ENCODE measurements around the gene C19orf44. TPM values are rescaled to one million over a fixed set of nuclear protein-coding genes. Genes with fewer than 3 reads are reported as not detected.

Gene C19orf44
- total and polyA plus RNA-seq, 2 of the 4 experiments (the other 2 are of a cell fraction): 1.4 to 3.8 TPM

DNA sequence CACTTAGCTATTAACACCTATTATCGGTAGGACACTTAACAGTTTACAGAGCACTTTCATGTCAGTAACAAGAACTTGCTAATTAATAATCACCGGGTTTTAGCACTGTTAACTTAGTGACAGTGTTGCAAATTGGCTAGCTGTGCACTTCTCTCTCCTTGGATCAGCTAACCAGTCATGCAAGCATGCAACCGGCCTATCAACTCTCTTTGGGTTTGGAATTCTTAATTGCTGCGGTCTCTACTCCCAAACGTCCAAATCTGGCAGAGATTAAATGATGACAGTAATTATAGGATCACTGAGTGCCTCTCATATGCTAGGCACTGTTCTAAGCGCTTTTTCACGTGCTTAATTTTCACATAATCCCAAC lies 25.7 kb upstream of the C19orf44 start:
- dilution Hi-C loops (cut with HindIII; ENCODE audit: low sequenced_read_pairs, unreplicated experiment): no loop called here
- no CpG with 5 or more reads among the region's 7 CpGs for WGBS, 2 experiments (ENCODE audit: extremely low coverage in 2 of 2, insufficient read length in 1 of 2)
- no peak overlapping the region for H3K4ac ChIP-seq (ENCODE audit: low read depth, low read length)
- no peak overlapping the region for H2AK5ac ChIP-seq (ENCODE audit: low read depth, low read length)
- no peaks in the 10 kb centered on the region for H3K36me3 ChIP-seq (ENCODE audit: control insufficient read depth, insufficient read depth, low read length)
- no peak overlapping the region for H3K27ac ChIP-seq (ENCODE audit: insufficient read depth, low read length)
- ATAC-seq (ENCODE audit: low read depth) (no peak), DNase-seq (no peak)
- no peaks in the 10 kb centered on the region; the same call in 1 of the 2 replicates for H3K9me1 ChIP-seq (ENCODE audit: insufficient read depth, low read length)
- in situ Hi-C loops (cut with MboI; ENCODE audit: low sequenced_read_pairs): no loop called here
- TF ChIP-seq MAZ (IDR thresholded peaks at IDR 0.05; ENCODE audit: borderline replicate concordance, low read depth, low read length) (no peak), MXI1 (IDR thresholded peaks at IDR 0.05; ENCODE audit: borderline replicate concordance, low read depth, low read length) (no peak), FOS (IDR thresholded peaks at IDR 0.05; ENCODE audit: low read depth, low read length) (no peak), MAFK (IDR thresholded peaks at IDR 0.05; ENCODE audit: low read depth, low read length) (no peak), SMC3 (IDR thresholded peaks at IDR 0.05; ENCODE audit: low read depth, low read length) (no peak)
- TF ChIP-seq, protein P1, sequence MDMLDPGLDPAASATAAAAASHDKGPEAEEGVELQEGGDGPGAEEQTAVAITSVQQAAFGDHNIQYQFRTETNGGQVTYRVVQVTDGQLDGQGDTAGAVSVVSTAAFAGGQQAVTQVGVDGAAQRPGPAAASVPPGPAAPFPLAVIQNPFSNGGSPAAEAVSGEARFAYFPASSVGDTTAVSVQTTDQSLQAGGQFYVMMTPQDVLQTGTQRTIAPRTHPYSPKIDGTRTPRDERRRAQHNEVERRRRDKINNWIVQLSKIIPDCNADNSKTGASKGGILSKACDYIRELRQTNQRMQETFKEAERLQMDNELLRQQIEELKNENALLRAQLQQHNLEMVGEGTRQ (IDR thresholded peaks at IDR 0.05; ENCODE audit: low read depth, low read length): no peak
- peak overlapping the region; percentile 50 for H3K9ac ChIP-seq (ENCODE audit: low read depth, low read length)
- no peak overlapping the region for H2AFZ ChIP-seq (replicated peaks; ENCODE audit: low read length, poor library complexity)
- peak overlapping the region; percentile 100 for H3K4me2 ChIP-seq (ENCODE audit: low read depth, low read length)
- intact Hi-C loops (cut with micrococcal nuclease): loop anchor here (5.0 kb wide), 1 partner anchor 33 kb away; no protein-coding TSS in a partner anchor
- no peak overlapping the region for H2BK20ac ChIP-seq (ENCODE audit: low read depth, low read length)
- no peak overlapping the region for H3K56ac ChIP-seq (ENCODE audit: extremely low read depth, insufficient read depth, low read length)
- H4K91ac ChIP-seq (ENCODE audit: insufficient read depth, low read depth, low read length): no peak overlapping the region
- H2AK9ac ChIP-seq (replicated peaks; ENCODE audit: low read depth, low read length, poor library complexity): no peak overlapping the region
- no peak overlapping the region for H3K18ac ChIP-seq (ENCODE audit: low read depth, low read length)
- H3K27me3 ChIP-seq (ENCODE audit: control insufficient read depth, insufficient read depth, low read length): no peaks in the 10 kb centered on the region
- no peak overlapping the region; the same call in 1 of the 2 replicates for H3K14ac ChIP-seq (replicated peaks; ENCODE audit: low read depth, low read length)
- H3K4me3 ChIP-seq (ENCODE audit: insufficient read depth, low read depth, low read length): peak overlapping the region; percentile 85; the same call in 1 of the 2 replicates
- CTCF ChIA-PET: no interaction called here
- peak overlapping the region; percentile 81 for H3K23ac ChIP-seq (ENCODE audit: low read depth, low read length)
- H3K4me1 ChIP-seq (ENCODE audit: control insufficient read depth, insufficient read depth, low read length): peaks cover 6% of the 10 kb centered on the region; the same call in 1 of the 2 replicates
- H3K9me3 ChIP-seq (ENCODE audit: control insufficient read depth, insufficient read depth, low read length): no peaks in the 10 kb centered on the region
- H2BK5ac ChIP-seq (ENCODE audit: low read depth, low read length, poor library complexity, severe bottlenecking): no peak overlapping the region
- H4K5ac ChIP-seq (ENCODE audit: low read depth, low read length): no peak overlapping the region
- H4K8ac ChIP-seq (ENCODE audit: low read depth in 2 of 2, low read length in 2 of 2): no peak overlapping the region
- no peak overlapping the region for H2BK120ac ChIP-seq (ENCODE audit: low read depth, low read length)
- peaks cover 51% of the 10 kb centered on the region for H4K20me1 ChIP-seq (ENCODE audit: insufficient read depth, low read length)
- H2BK15ac ChIP-seq (ENCODE audit: low read depth, low read length): no peak overlapping the region
- no TSS peak for BruUV-seq (replicated peaks)
- H3K79me1 ChIP-seq (ENCODE audit: low read depth in 1 of 2, low read length in 2 of 2): peaks cover 20 to 51% of the 10 kb centered on the region in 2 experiments
- POLR2A ChIA-PET (ENCODE audit: unreplicated experiment): no interaction called here

Measured in IMR-90 (cell line).